Measurements from ENCODE around the gene HLA-F.

The HLA-F gene

DNA sequence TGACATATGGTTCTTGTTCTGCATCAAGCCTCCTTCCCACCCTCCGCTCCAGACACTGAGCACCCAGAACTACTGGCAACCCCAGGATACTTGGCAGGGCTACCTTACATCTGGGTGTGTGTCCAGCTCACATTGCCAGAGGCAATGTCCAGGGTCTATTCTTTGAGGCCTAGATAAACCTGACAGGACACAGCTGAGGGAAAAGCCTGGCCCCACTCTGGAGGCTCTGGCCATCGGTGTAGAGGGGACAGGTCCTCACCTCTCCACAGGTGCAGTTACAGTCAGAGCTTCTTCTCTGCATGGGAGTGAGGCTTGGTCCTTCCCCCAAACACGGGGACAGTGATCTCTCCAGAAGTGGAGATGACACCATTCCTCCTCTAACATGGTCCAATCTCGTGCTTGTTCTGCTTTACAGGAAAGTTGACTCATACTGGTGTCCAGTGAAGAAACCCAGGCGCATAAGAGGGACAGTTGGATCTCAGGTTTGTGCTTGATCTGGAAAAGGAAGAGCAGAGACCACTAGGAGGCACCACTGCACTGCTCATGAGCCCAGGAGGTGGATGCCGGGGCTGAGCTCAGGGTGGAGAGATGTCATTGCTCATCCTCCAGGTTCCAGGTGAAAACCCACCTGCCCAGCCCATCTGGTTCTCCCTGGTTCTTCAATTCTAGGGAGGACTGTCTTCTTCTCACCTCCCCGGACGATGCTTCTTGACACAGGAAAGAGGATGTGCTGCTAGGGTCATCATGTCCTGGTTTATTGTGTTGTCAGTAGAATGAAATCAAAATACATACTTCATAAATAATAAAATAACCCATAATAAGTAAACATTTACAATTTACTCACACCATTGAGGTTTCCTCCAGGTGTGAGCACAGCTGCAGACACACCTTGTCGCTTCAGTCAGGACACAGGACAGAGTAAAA, 14.7 kb downstream of the HLA-F start:
- TF ChIP-seq, protein P1, sequence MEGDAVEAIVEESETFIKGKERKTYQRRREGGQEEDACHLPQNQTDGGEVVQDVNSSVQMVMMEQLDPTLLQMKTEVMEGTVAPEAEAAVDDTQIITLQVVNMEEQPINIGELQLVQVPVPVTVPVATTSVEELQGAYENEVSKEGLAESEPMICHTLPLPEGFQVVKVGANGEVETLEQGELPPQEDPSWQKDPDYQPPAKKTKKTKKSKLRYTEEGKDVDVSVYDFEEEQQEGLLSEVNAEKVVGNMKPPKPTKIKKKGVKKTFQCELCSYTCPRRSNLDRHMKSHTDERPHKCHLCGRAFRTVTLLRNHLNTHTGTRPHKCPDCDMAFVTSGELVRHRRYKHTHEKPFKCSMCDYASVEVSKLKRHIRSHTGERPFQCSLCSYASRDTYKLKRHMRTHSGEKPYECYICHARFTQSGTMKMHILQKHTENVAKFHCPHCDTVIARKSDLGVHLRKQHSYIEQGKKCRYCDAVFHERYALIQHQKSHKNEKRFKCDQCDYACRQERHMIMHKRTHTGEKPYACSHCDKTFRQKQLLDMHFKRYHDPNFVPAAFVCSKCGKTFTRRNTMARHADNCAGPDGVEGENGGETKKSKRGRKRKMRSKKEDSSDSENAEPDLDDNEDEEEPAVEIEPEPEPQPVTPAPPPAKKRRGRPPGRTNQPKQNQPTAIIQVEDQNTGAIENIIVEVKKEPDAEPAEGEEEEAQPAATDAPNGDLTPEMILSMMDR (IDR thresholded peaks at IDR 0.05; ENCODE audit: poor library complexity, severe bottlenecking), result peak; percentile 83
- H3K9me3 ChIP-seq (ENCODE audit: severe bottlenecking), result no peaks in the 10 kb centered on the region
- no peaks in the 10 kb centered on the region for H3K4me1 ChIP-seq (ENCODE audit: insufficient read depth, poor library complexity, severe bottlenecking)
- no peaks in the 10 kb centered on the region for H3K27me3 ChIP-seq (ENCODE audit: insufficient read depth, poor library complexity, severe bottlenecking)
- peak; percentile 76 for ATAC-seq (ENCODE audit: low read depth)
- no peak overlapping the region for H3K27ac ChIP-seq (ENCODE audit: poor library complexity, severe bottlenecking)
- DNase-seq (ENCODE audit: low spot score), result no peak
- peaks cover 34% of the 10 kb centered on the region for H3K36me3 ChIP-seq (ENCODE audit: low read depth)
- no peak overlapping the region for H3K4me3 ChIP-seq (ENCODE audit: severe bottlenecking)

DNA sequence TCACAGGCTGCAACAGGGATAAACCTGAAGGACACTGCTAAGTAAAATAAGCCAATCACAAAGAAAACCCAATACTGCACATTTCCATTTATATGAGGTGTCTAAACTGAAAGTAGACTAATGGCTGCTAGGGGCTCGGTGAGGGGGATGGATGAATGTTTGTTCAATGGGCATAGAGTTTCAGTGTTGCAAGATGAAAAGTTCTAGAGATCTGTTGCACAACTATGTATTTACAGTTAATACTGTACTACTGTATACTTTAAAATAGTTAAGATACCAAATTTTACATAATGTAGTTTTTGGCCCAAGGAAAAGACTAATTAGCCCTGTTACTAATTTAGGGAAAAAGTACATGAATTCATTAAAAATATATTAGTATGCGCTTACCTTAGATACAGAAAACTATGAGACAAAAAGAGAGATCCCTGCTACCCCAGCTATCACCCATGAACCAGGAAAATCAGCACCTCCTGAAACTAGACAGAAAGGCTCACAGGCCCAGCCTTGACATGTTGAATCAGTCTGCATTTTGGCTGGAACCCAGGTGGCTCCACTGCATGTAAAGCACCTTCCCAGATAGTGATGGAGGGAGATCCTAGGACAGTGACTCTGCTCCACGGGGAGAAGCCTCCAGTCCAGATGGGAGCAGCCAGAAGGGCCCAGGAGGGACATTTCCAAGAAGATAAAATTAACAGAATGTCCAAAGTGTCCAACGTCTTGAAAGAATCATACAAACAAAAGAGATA, 16.1 kb downstream of the HLA-F start:
- DNase-seq (ENCODE audit: low spot score), result no peak
- Histone ChIP-seq H3K27me3 (ENCODE audit: insufficient read depth, poor library complexity, severe bottlenecking) (no peaks in the 10 kb centered on the region), H3K27ac (ENCODE audit: poor library complexity, severe bottlenecking) (no peak overlapping the region)

DNA sequence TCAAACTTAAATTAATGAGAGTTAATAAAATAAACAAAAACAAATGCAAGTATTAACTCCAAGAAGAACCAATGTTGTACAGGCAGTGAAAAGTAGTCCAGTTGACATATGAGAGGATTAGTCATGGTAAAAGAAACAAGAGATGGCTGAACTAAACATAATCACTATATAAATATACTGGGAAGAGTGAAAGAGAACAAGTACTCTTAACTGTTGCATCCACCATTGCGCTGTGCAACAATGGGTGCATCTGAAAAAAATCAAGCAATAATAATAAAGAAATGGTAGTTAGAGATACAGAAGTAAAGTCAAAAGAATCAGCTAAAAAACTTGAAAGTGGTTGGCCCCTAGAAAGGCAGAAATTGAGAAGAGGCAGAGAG, 16.6 kb downstream of the HLA-F start:
- Histone ChIP-seq H3K4me1 (ENCODE audit: insufficient read depth, poor library complexity, severe bottlenecking) (no peaks in the 10 kb centered on the region), H3K27ac (ENCODE audit: poor library complexity, severe bottlenecking) (no peak overlapping the region), H3K27me3 (ENCODE audit: insufficient read depth, poor library complexity, severe bottlenecking) (no peaks in the 10 kb centered on the region), H3K4me3 (ENCODE audit: severe bottlenecking) (no peak overlapping the region), H3K36me3 (ENCODE audit: low read depth) (peaks cover 39% of the 10 kb centered on the region), H3K9me3 (ENCODE audit: severe bottlenecking) (no peaks in the 10 kb centered on the region)
- TF ChIP-seq, protein P1 (IDR thresholded peaks at IDR 0.05; ENCODE audit: poor library complexity, severe bottlenecking), result no peak
- no peak for ATAC-seq (ENCODE audit: low read depth)
- no peak for DNase-seq (ENCODE audit: low spot score)

More for the DNA sequence above, 16.1 kb downstream of the HLA-F start:
- TF ChIP-seq, protein P1 (IDR thresholded peaks at IDR 0.05; ENCODE audit: poor library complexity, severe bottlenecking), result no peak
- H3K4me1 ChIP-seq (ENCODE audit: insufficient read depth, poor library complexity, severe bottlenecking), result no peaks in the 10 kb centered on the region
- no peak for ATAC-seq (ENCODE audit: low read depth)
- peaks cover 38% of the 10 kb centered on the region for H3K36me3 ChIP-seq (ENCODE audit: low read depth)
- H3K4me3 ChIP-seq (ENCODE audit: severe bottlenecking), result no peak overlapping the region
- H3K9me3 ChIP-seq (ENCODE audit: severe bottlenecking), result no peaks in the 10 kb centered on the region

DNA sequence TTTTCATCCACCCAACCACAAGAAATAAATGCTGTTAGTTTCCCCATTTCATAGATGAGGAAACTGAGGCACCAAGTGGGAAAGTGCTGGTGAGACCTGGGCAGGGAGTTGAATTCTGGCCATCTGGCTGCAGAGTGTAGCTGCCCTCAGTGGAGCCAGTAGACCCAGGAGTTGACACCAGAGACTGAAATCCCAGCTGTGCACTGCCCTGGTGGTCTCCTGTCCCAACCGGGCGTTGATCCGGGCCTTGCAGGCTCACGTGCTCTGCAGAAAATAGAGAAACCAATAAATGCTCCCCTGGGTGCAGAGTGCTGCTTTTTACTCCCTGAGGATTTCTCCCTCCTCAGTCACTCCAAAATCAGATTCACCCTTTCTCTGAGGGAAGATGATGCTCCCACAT, 18.4 kb downstream of the HLA-F start:
- no peak overlapping the region for H3K27ac ChIP-seq (ENCODE audit: poor library complexity, severe bottlenecking)
- no peak for ATAC-seq (ENCODE audit: low read depth)
- H3K36me3 ChIP-seq (ENCODE audit: low read depth), result peaks cover 38% of the 10 kb centered on the region
- DNase-seq (ENCODE audit: low spot score), result no peak
- H3K4me3 ChIP-seq (ENCODE audit: severe bottlenecking), result no peak overlapping the region
- TF ChIP-seq, protein P1 (IDR thresholded peaks at IDR 0.05; ENCODE audit: poor library complexity, severe bottlenecking), result no peak
- no peaks in the 10 kb centered on the region for H3K9me3 ChIP-seq (ENCODE audit: severe bottlenecking)
- no peaks in the 10 kb centered on the region for H3K4me1 ChIP-seq (ENCODE audit: insufficient read depth, poor library complexity, severe bottlenecking)
- no peaks in the 10 kb centered on the region for H3K27me3 ChIP-seq (ENCODE audit: insufficient read depth, poor library complexity, severe bottlenecking)

Data from RWPE2 (cell line).